Coronary artery (tissue), 2 donors: ENCODE results near the gene CSHL1.
"Not testable (repeated sequence)": the region's sequence is repeated elsewhere in the genome, so short reads cannot be mapped to it uniquely, and the experiment has no call there.

Experiments used
- DNase-seq: peaks from one replicate; pipeline ENCODE4 v3.0.0-alpha.2; 2017; ENCODE audit warnings: low spot score
- H3K27ac ChIP-seq, 2 donors: fragments of 200-600 bp; sonication (generic); one replicate each; pipeline ENCODE4 v1.5.1; 2016 to 2019
- H3K4me3 ChIP-seq: fragments of 200-600 bp; sonication (generic); 2 replicates; pipeline ENCODE4 v1.5.1; 2016; ENCODE audit warnings: mild to moderate bottlenecking, moderate library complexity
- CTCF ChIP-seq: fragments of 200-600 bp; sonication (generic); IDR thresholded peaks from one replicate; pipeline ENCODE4 v1.5.1; 2019; ENCODE audit warnings: antibody characterized with exemption

CSHL1 gene

GRCh38 chr17:63880706-63881105 lies 30.4 kb downstream of the CSHL1 start:
- H3K27ac ChIP-seq, result no peak overlapping the region
- TF ChIP-seq CTCF, result no peak
- no peak overlapping the region for H3K4me3 ChIP-seq
- DNase-seq, result no peak

GRCh38 chr17:63878413-63878812 lies 32.6 kb downstream of the CSHL1 start:
- DNase-seq, result not testable (repeated sequence)

GRCh38 chr17:63874693-63875092 lies 36.4 kb downstream of the CSHL1 start:
- H3K4me3 ChIP-seq, DNase-seq, H3K27ac ChIP-seq: not testable (repeated sequence)

More at GRCh38 chr17:63878413-63878812, 32.6 kb downstream of the CSHL1 start:
- H3K27ac ChIP-seq, H3K4me3 ChIP-seq: not testable (repeated sequence)

- not testable (repeated sequence) for H3K4me3 ChIP-seq, H3K27ac ChIP-seq, DNase-seq
Observed at GRCh38 chr17:63874061-63874626, 36.9 kb downstream of the CSHL1 start.

- not testable (repeated sequence) for H3K4me3 ChIP-seq, DNase-seq, H3K27ac ChIP-seq
Observed at GRCh38 chr17:63873577-63873976, 37.5 kb downstream of the CSHL1 start, which contains the start of gene CSH2. TSS of gene CSH2 (minus strand) at chr17:63873677. CDS start at chr17:63873614, 63 bp downstream.

GRCh38 chr17:63871646-63872365 lies 39.3 kb downstream of the CSHL1 start:
- not testable (repeated sequence) for H3K4me3 ChIP-seq, H3K27ac ChIP-seq, DNase-seq

GRCh38 chr17:63870292-63870665 lies 40.8 kb downstream of the CSHL1 start:
- DNase-seq, H3K4me3 ChIP-seq: not testable (repeated sequence)

GRCh38 chr17:63869491-63870291 lies 41.4 kb downstream of the CSHL1 start:
- not testable (repeated sequence) for H3K27ac ChIP-seq, DNase-seq, H3K4me3 ChIP-seq

More at GRCh38 chr17:63870292-63870665, 40.8 kb downstream of the CSHL1 start:
- H3K27ac ChIP-seq, result not testable (repeated sequence)

- not testable (repeated sequence) for H3K27ac ChIP-seq, DNase-seq, H3K4me3 ChIP-seq
Observed at GRCh38 chr17:63866625-63867024, 44.4 kb downstream of the CSHL1 start.
